Measurements from ENCODE around the gene PHF19.

- TF ChIP-seq POLR2A (IDR thresholded peaks at IDR 0.05; ENCODE audit: low read depth, low read length) (no peak), POLR2AphosphoS5 (IDR thresholded peaks at IDR 0.05; ENCODE audit: insufficient read depth, low read depth, low read length) (no peak), CTCF (IDR thresholded peaks at IDR 0.05; ENCODE audit: extremely low read depth in 1 of 2, insufficient read depth in 1 of 2, low read depth in 1 of 2, low read length in 2 of 2) (no peak)
Measured at GRCh38 chr9:120837921-120838320, 39.1 kb downstream of the PHF19 start.
